HCT116 (cell line): Measurements from ENCODE around the gene PJA1. TPM values are rescaled to one million over a fixed set of nuclear protein-coding genes. Genes with fewer than 3 reads are reported as not detected.

Source experiments
- ATAC-seq: fragments of 200-7000 bp; cut with Tn5 transposase; 2 replicates; pipeline ENCODE4 v1.9.1; 2020; ENCODE audit warnings: mild to moderate bottlenecking, moderate library complexity
- BruUV-seq: library from RNA; stranded (reverse); fragments of 400-500 nt; replicated peaks from 2 replicates; lab custom pipeline; 2021; lab: Mats Ljungman, UMichigan
- CTCF ChIA-PET: fragments of 300-600 bp; sonication (Branson Sonifier 250); formaldehyde crosslinking; loops from one replicate; lab custom pipeline; 2021; ENCODE audit warnings: antibody characterized with exemption; lab: Charles Lee
- POLR2A ChIA-PET: fragments of 300-600, 350-600 bp; sonication (Branson Sonifier 250); formaldehyde crosslinking; loops from one replicate; lab custom pipeline; 2021; ENCODE audit warnings: antibody characterized with exemption; lab: Charles Lee
- RAD21 ChIA-PET, 2 experiments: fragments of 300-600 bp; sonication (Branson Sonifier 250); formaldehyde crosslinking; loops; one replicate each; lab custom pipeline; 2023; ENCODE audit warnings: low total read pairs in 2 of 2; ENCODE audit not compliant: uncharacterized antibody in 2 of 2, unreplicated experiment in 2 of 2, low non-redundant PET in 1 of 2; lab: Charles Lee
- DNase-seq: peaks from one replicate; pipeline ENCODE4 v3.0.0-alpha.2; 2010; ENCODE audit warnings: low read depth, low spot score
- H2AFZ ChIP-seq: fragments of 200-600 bp; shearing (Covaris generic), sonication (generic); 2 replicates; pipeline ENCODE4 v1.6.1; 2017; ENCODE audit warnings: low read depth, mixed run types, mixed read lengths, antibody characterized with exemption, low read length; ENCODE audit not compliant: poor library complexity, severe bottlenecking
- H3K27ac ChIP-seq: 2 replicates; pipeline ENCODE4 v1.5.1; 2012; ENCODE audit warnings: low read depth, low read length
- H3K27me3 ChIP-seq: fragments of 200-600 bp; sonication (generic); 2 replicates; pipeline ENCODE4 v1.6.1; 2016; ENCODE audit warnings: mixed run types, low read length, mixed read lengths; ENCODE audit not compliant: insufficient read depth
- H3K36me3 ChIP-seq, 2 experiments: fragments of 200-500 bp in 1 of 2; fragments of 200-600 bp in 1 of 2; sonication (Bioruptor generic) in 1 of 2; sonication (generic) in 1 of 2; 2 replicates each; pipeline versions ENCODE4 v1.5.1 to v1.6.1; 2014 to 2016; ENCODE audit warnings: low read length in 2 of 2, inconsistent platforms in 1 of 2, mixed read lengths in 1 of 2, mixed run types in 1 of 2; ENCODE audit not compliant: insufficient read depth in 2 of 2, control insufficient read depth in 1 of 2
- H3K4me1 ChIP-seq, 2 experiments: fragments of 200-600 bp in 1 of 2; sonication (generic) in 1 of 2; 2 replicates each; pipeline versions ENCODE4 v1.5.1 to v1.6.1; 2012 to 2017; ENCODE audit warnings: low read length in 2 of 2, inconsistent platforms in 1 of 2, mild to moderate bottlenecking in 1 of 2, mixed read lengths in 1 of 2, mixed run types in 1 of 2, moderate library complexity in 1 of 2; ENCODE audit not compliant: insufficient read depth in 2 of 2, control insufficient read depth in 1 of 2
- H3K4me2 ChIP-seq: fragments of 200-600 bp; sonication (generic); 2 replicates; pipeline ENCODE4 v1.6.1; 2017; ENCODE audit warnings: mixed run types, low read length, mixed read lengths
- H3K4me3 ChIP-seq, 2 experiments: fragments of 200-600 bp in 1 of 2; sonication (generic) in 1 of 2; replicated peaks in 1 of 2; 2 replicates each; pipeline ENCODE4 v1.5.1; 2011 to 2016; ENCODE audit warnings: low read length in 2 of 2, control low read depth in 1 of 2, low read depth in 1 of 2, mild to moderate bottlenecking in 1 of 2, mixed read lengths in 1 of 2, mixed run types in 1 of 2
- H3K79me2 ChIP-seq: fragments of 200-600 bp; sonication (generic); 2 replicates; pipeline ENCODE4 v1.6.1; 2017; ENCODE audit warnings: mild to moderate bottlenecking, mixed run types, low read length, moderate library complexity, mixed read lengths; ENCODE audit not compliant: insufficient read depth
- H3K9ac ChIP-seq: fragments of 200-600 bp; sonication (generic); 2 replicates; pipeline ENCODE4 v1.6.1; 2016; ENCODE audit warnings: low read length, mixed read lengths
- H3K9me2 ChIP-seq: fragments of 200-600 bp; sonication (generic), shearing (Covaris generic); 2 replicates; pipeline ENCODE4 v1.6.1; 2017; ENCODE audit warnings: mixed run types, mild to moderate bottlenecking, moderate library complexity; ENCODE audit not compliant: insufficient read depth
- H3K9me3 ChIP-seq, 2 experiments: fragments of 200-500 bp in 1 of 2; fragments of 200-600 bp in 1 of 2; sonication (Bioruptor generic) in 1 of 2; sonication (generic) in 1 of 2; 2 replicates each; pipeline ENCODE4 v1.6.1; 2014 to 2017; ENCODE audit warnings: low read length in 2 of 2, mixed read lengths in 2 of 2, inconsistent platforms in 1 of 2, low read depth in 1 of 2, mild to moderate bottlenecking in 1 of 2, mixed run types in 1 of 2, moderate library complexity in 1 of 2; ENCODE audit not compliant: control insufficient read depth in 1 of 2, insufficient read depth in 1 of 2
- H4K20me1 ChIP-seq: fragments of 200-600 bp; sonication (generic), shearing (Covaris generic); 2 replicates; pipeline ENCODE4 v1.6.1; 2017; ENCODE audit warnings: mixed run types, mild to moderate bottlenecking, moderate library complexity; ENCODE audit not compliant: insufficient read depth
- ATF3 ChIP-seq: IDR thresholded peaks from 2 replicates; pipeline ENCODE4 v1.6.1; 2012
- CTCF ChIP-seq, 3 experiments: fragments of 200-600 bp in 1 of 3; sonication (generic) in 1 of 3; IDR thresholded peaks in 2 of 3; conservative IDR thresholded peaks in 1 of 3; 2 replicates each; pipeline ENCODE4 v1.5.1; 2012 to 2017; ENCODE audit warnings: low read depth in 2 of 3, low read length in 2 of 3, antibody characterized with exemption in 1 of 3, borderline replicate concordance in 1 of 3, control low read depth in 1 of 3, mild to moderate bottlenecking in 1 of 3, mixed read lengths in 1 of 3, mixed run types in 1 of 3, moderate library complexity in 1 of 3; ENCODE audit not compliant: insufficient read depth in 1 of 3
- EGR1 ChIP-seq: IDR thresholded peaks from 2 replicates; pipeline ENCODE4 v1.6.1; 2012; ENCODE audit warnings: low read depth
- ELF1 ChIP-seq: IDR thresholded peaks from 2 replicates; pipeline ENCODE4 v1.6.1; 2012; ENCODE audit warnings: low read depth, borderline replicate concordance
- FOSL1 ChIP-seq: IDR thresholded peaks from 2 replicates; pipeline ENCODE4 v1.6.1; 2012; ENCODE audit warnings: low read depth
- JUND ChIP-seq: IDR thresholded peaks from 2 replicates; pipeline ENCODE4 v1.6.1; 2012
- MAX ChIP-seq: IDR thresholded peaks from 2 replicates; pipeline ENCODE4 v1.6.1; 2012
- POLR2AphosphoS5 ChIP-seq: IDR thresholded peaks from 2 replicates; pipeline ENCODE4 v1.6.1; 2011; ENCODE audit warnings: mild to moderate bottlenecking, low read depth, low read length, moderate library complexity
- RAD21 ChIP-seq: IDR thresholded peaks from 2 replicates; pipeline ENCODE4 v1.6.1; 2012; ENCODE audit warnings: low read depth, mild to moderate bottlenecking
- REST ChIP-seq: IDR thresholded peaks from 2 replicates; pipeline ENCODE4 v1.6.1; 2012; ENCODE audit warnings: low read depth
- SP1 ChIP-seq: IDR thresholded peaks from 2 replicates; pipeline ENCODE4 v1.6.1; 2012; ENCODE audit warnings: low read depth
- TCF7L2 ChIP-seq: IDR thresholded peaks from 2 replicates; pipeline ENCODE4 v1.7.0; 2011; ENCODE audit warnings: borderline replicate concordance, inconsistent platforms; ENCODE audit not compliant: insufficient read depth, insufficient read length; ENCODE audit errors: extremely low read depth
- ZFX ChIP-seq: fragments of 450-650 bp; IDR thresholded peaks from 2 replicates; pipeline ENCODE4 v1.6.1; 2017
- ZNF274 ChIP-seq: fragments of 200-500 bp; sonication (Bioruptor generic); IDR thresholded peaks from 2 replicates; pipeline ENCODE4 v1.6.1; 2014; ENCODE audit warnings: mild to moderate bottlenecking, low read depth, low read length, inconsistent platforms
- intact Hi-C: fragments of 100-400 bp; cut with micrococcal nuclease; formaldehyde crosslinking; loops from 2 replicates; pipeline ENCODE4 v1.10.0; 2022
- total RNA-seq: library from RNA; stranded (reverse); gene quantifications from one replicate; pipeline ENCODE4 v1.2.1, GENCODE V29; 2021; ENCODE audit not compliant: unreplicated experiment

PJA1 gene
- total RNA-seq, 1 experiment from 2014 or later: 15.7 TPM

GRCh38 chrX:69189576-69190371 is 24.5 kb upstream of the PJA1 start:
- Histone ChIP-seq H3K9ac (no peak overlapping the region), H3K79me2 (no peaks in the 10 kb centered on the region), H3K27ac (no peak overlapping the region), H3K9me2 (no peaks in the 10 kb centered on the region), H3K27me3 (no peaks in the 10 kb centered on the region), H3K36me3 (no peaks in the 10 kb centered on the region), H3K4me2 (no peak overlapping the region), H4K20me1 (no peaks in the 10 kb centered on the region), H3K9me3 (no peaks in the 10 kb centered on the region), H3K4me1 (0 out of 4 replicates have a peak, but pooled peaks cover 0 to 5% of the 10 kb centered on the region in 2 experiments), H3K4me3 (no peak overlapping the region), H2AFZ (no peak overlapping the region)
- ChIA-PET CTCF (no interaction called here), RAD21 (no interaction called here), POLR2A (no interaction called here)
- no peak for ATAC-seq
- intact Hi-C loops: no loop called here
- DNase-seq: no peak
- TF ChIP-seq ZNF274 (no peak), ATF3 (no peak), JUND (no peak), CTCF (IDR thresholded peaks at IDR 0.05 in 2 of 3, conservative IDR thresholded peaks at IDR 0.05 in 1 of 3; ENCODE audit: borderline replicate concordance in 1 of 3, insufficient read depth in 1 of 3, low read depth in 2 of 3, low read length in 2 of 3) (no peak), ZFX (no peak), SP1 (no peak), REST (no peak), TCF7L2 (no peak), RAD21 (no peak), ELF1 (no peak), EGR1 (no peak), MAX (no peak), POLR2AphosphoS5 (no peak), FOSL1 (no peak)
- BruUV-seq: no TSS peak
